ENCODE data around the gene ZNF417.
"Not testable (repeated sequence)": the region's sequence is repeated elsewhere in the genome, so short reads cannot be mapped to it uniquely, and the experiment has no call there.

Gene ZNF417

GRCh38 chr19:57905258-57905657 lies 11.1 kb downstream of the ZNF417 start:
- H3K9me3 ChIP-seq (ENCODE audit: low read length) = 0 out of 2 replicates have a peak, but pooled peaks cover 4% of the 10 kb centered on the region
- H3K27ac ChIP-seq (ENCODE audit: low read depth, low read length, poor library complexity, severe bottlenecking) = no peak overlapping the region
- no peaks in the 10 kb centered on the region for H3F3A ChIP-seq (ENCODE audit: insufficient read depth, low read length)
- H3K79me2 ChIP-seq (ENCODE audit: insufficient read depth, low read length) = no peaks in the 10 kb centered on the region
- H3K9ac ChIP-seq (ENCODE audit: low read length) = no peak overlapping the region
- H3K4me1 ChIP-seq (ENCODE audit: insufficient read depth, low read length, severe bottlenecking) = no peaks in the 10 kb centered on the region
- H2AFZ ChIP-seq (ENCODE audit: low read length) = no peak overlapping the region
- no peak overlapping the region for H3K4me2 ChIP-seq (ENCODE audit: low read length)
- H4K20me1 ChIP-seq (ENCODE audit: insufficient read depth, low read length) = no peaks in the 10 kb centered on the region
- peaks cover 46% of the 10 kb centered on the region for H3K36me3 ChIP-seq (ENCODE audit: insufficient read depth, low read length)
- no peak for TF ChIP-seq EZH2 (IDR thresholded peaks at IDR 0.05; ENCODE audit: borderline replicate concordance, low read length)
- TF ChIP-seq CTCF (IDR thresholded peaks at IDR 0.05; ENCODE audit: low read length) = no peak
- H3K9me2 ChIP-seq (ENCODE audit: low read depth, low read length) = no peaks in the 10 kb centered on the region
- H3K4me3 ChIP-seq (ENCODE audit: low read depth, low read length, poor library complexity, severe bottlenecking) = no peak overlapping the region
- H3K27me3 ChIP-seq (ENCODE audit: insufficient read depth, low read length) = no peaks in the 10 kb centered on the region

DNA sequence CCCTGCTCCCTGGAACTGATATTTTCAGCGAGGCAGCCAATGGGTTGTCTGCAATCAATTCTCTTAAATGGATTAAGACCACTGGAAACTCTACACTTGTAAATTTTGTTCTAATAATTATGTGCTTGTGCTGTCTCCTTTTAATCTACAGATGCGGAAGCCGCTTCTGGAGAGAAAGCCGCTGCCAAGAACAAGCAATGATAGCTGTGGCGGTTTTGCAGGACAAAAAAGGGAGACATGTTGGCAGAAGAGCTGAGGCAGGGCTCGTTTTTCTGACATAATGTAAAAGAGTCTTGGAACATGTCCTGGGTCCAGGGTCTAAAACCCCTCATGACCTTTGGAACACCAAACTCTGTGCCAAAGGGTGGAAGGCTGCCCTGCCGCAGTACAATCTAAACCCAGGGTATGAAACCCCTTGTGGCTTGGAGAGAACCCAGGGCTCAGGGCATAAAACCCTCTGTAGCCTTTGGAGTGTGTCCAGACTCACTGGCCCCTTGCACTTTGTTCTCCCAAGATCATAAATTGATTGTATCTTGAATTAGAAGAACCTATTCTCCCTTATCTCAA lies 12.7 kb downstream of the ZNF417 start:
- Histone ChIP-seq H3K27me3 (ENCODE audit: insufficient read depth, low read length) (no peaks in the 10 kb centered on the region), H2AFZ (ENCODE audit: low read length) (no peak overlapping the region), H3K9ac (ENCODE audit: low read length) (no peak overlapping the region), H3K9me3 (ENCODE audit: low read length) (0 out of 2 replicates have a peak, but pooled peaks cover 4% of the 10 kb centered on the region), H3K27ac (ENCODE audit: low read depth, low read length, poor library complexity, severe bottlenecking) (no peak overlapping the region), H3K36me3 (ENCODE audit: insufficient read depth, low read length) (peaks cover 35% of the 10 kb centered on the region), H4K20me1 (ENCODE audit: insufficient read depth, low read length) (no peaks in the 10 kb centered on the region), H3F3A (ENCODE audit: insufficient read depth, low read length) (no peaks in the 10 kb centered on the region), H3K4me3 (ENCODE audit: low read depth, low read length, poor library complexity, severe bottlenecking) (no peak overlapping the region), H3K79me2 (ENCODE audit: insufficient read depth, low read length) (no peaks in the 10 kb centered on the region), H3K9me2 (ENCODE audit: low read depth, low read length) (no peaks in the 10 kb centered on the region), H3K4me2 (ENCODE audit: low read length) (no peak overlapping the region), H3K4me1 (ENCODE audit: insufficient read depth, low read length, severe bottlenecking) (no peaks in the 10 kb centered on the region)
- TF ChIP-seq EZH2 (IDR thresholded peaks at IDR 0.05; ENCODE audit: borderline replicate concordance, low read length) (no peak), CTCF (IDR thresholded peaks at IDR 0.05; ENCODE audit: low read length) (no peak; the same call in 1 of the 2 replicates)

DNA sequence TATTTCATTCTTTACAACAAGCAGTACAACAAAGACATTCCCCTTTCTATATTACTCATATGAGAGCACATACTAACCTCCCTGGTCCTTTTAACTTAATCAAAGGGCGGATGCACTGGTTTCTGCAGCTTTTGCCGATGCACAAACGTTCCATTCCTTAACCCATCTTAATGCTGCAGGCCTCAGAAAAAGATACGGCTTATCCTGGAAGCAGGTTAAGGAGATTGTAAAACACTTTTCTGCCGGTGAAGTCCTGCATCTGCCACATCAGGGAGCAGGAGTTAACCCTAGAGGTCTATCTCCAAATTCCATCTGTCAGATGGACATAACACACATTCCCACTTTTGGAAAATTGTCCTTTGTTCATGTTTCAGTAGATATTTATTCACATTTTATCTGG lies 16.1 kb downstream of the ZNF417 start:
- Histone ChIP-seq H3K27ac (ENCODE audit: low read depth, low read length, poor library complexity, severe bottlenecking) (no peak overlapping the region), H2AFZ (ENCODE audit: low read length) (no peak overlapping the region), H3K9me2 (ENCODE audit: low read depth, low read length) (no peaks in the 10 kb centered on the region), H3K9ac (ENCODE audit: low read length) (no peak overlapping the region), H3K4me3 (ENCODE audit: low read depth, low read length, poor library complexity, severe bottlenecking) (no peak overlapping the region), H3K4me1 (ENCODE audit: insufficient read depth, low read length, severe bottlenecking) (no peaks in the 10 kb centered on the region), H3F3A (ENCODE audit: insufficient read depth, low read length) (no peaks in the 10 kb centered on the region), H4K20me1 (ENCODE audit: insufficient read depth, low read length) (no peaks in the 10 kb centered on the region), H3K36me3 (ENCODE audit: insufficient read depth, low read length) (peaks cover 16% of the 10 kb centered on the region), H3K9me3 (ENCODE audit: low read length) (no peaks in the 10 kb centered on the region), H3K79me2 (ENCODE audit: insufficient read depth, low read length) (no peaks in the 10 kb centered on the region), H3K27me3 (ENCODE audit: insufficient read depth, low read length) (no peaks in the 10 kb centered on the region), H3K4me2 (ENCODE audit: low read length) (no peak overlapping the region)
- TF ChIP-seq CTCF (IDR thresholded peaks at IDR 0.05; ENCODE audit: low read length) = no peak
- no peak for TF ChIP-seq EZH2 (IDR thresholded peaks at IDR 0.05; ENCODE audit: borderline replicate concordance, low read length)

DNA sequence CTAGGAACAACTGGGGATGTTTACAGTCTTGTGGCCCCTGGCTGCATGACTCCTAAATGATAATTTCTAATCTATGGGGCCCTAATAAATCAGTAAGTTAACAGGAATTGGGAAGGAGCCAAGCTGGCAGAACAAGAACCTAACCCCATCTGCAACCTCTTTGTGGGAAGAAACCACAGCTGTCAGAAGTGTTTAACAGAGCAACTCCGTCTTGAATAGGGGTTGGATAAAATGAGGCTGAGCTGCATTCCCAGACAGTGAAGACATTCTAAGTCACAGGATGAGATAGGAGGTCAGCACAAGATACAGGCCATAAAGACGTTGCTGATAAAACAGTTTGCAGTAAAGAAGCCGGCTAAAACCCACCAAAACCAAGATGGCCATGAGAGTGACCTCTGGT lies 25.7 kb downstream of the ZNF417 start:
- H3K27ac ChIP-seq (ENCODE audit: low read depth, low read length, poor library complexity, severe bottlenecking); H2AFZ ChIP-seq (ENCODE audit: low read length); H3K27me3 ChIP-seq (ENCODE audit: insufficient read depth, low read length); H3F3A ChIP-seq (ENCODE audit: insufficient read depth, low read length); H3K9me2 ChIP-seq (ENCODE audit: low read depth, low read length); H3K9me3 ChIP-seq (ENCODE audit: low read length); H3K4me2 ChIP-seq (ENCODE audit: low read length); H3K9ac ChIP-seq (ENCODE audit: low read length); H3K4me3 ChIP-seq (ENCODE audit: low read depth, low read length, poor library complexity, severe bottlenecking); H4K20me1 ChIP-seq (ENCODE audit: insufficient read depth, low read length): not testable (repeated sequence)
- Histone ChIP-seq H3K36me3 (ENCODE audit: insufficient read depth, low read length) (peaks cover 28% of the 10 kb centered on the region), H3K4me1 (ENCODE audit: insufficient read depth, low read length, severe bottlenecking) (peaks cover 17% of the 10 kb centered on the region), H3K79me2 (ENCODE audit: insufficient read depth, low read length) (peaks cover 20% of the 10 kb centered on the region)
